ENCODE results near the gene MCMBP.

- TF ChIP-seq, protein P1, sequence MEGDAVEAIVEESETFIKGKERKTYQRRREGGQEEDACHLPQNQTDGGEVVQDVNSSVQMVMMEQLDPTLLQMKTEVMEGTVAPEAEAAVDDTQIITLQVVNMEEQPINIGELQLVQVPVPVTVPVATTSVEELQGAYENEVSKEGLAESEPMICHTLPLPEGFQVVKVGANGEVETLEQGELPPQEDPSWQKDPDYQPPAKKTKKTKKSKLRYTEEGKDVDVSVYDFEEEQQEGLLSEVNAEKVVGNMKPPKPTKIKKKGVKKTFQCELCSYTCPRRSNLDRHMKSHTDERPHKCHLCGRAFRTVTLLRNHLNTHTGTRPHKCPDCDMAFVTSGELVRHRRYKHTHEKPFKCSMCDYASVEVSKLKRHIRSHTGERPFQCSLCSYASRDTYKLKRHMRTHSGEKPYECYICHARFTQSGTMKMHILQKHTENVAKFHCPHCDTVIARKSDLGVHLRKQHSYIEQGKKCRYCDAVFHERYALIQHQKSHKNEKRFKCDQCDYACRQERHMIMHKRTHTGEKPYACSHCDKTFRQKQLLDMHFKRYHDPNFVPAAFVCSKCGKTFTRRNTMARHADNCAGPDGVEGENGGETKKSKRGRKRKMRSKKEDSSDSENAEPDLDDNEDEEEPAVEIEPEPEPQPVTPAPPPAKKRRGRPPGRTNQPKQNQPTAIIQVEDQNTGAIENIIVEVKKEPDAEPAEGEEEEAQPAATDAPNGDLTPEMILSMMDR (optimal IDR thresholded peaks at IDR 0.05 in 1 of 3, IDR thresholded peaks at IDR 0.05 in 1 of 3, conservative IDR thresholded peaks at IDR 0.05 in 1 of 3; ENCODE audit: extremely low read depth in 1 of 3, insufficient read depth in 2 of 3, low read length in 3 of 3), result peak in 1 of 3 experiments; percentile 2
- no peak for TF ChIP-seq EZH2 (IDR thresholded peaks at IDR 0.05; ENCODE audit: low read length)
Observed at GRCh38 chr10:119892188-119893065, 19.8 kb upstream of the MCMBP start, which contains the start of gene SEC23IP.
